ENCODE results near the gene CDKAL1. TPM values are rescaled to one million over a fixed set of nuclear protein-coding genes. Genes with fewer than 3 reads are reported as not detected.
"Not testable (repeated sequence)": the region's sequence is repeated elsewhere in the genome, so short reads cannot be mapped to it uniquely, and the experiment has no call there.

CDKAL1 gene
- total RNA-seq, 6 experiments from 2014 or later = 9.2 to 14.3 (median 11.9) TPM

DNA sequence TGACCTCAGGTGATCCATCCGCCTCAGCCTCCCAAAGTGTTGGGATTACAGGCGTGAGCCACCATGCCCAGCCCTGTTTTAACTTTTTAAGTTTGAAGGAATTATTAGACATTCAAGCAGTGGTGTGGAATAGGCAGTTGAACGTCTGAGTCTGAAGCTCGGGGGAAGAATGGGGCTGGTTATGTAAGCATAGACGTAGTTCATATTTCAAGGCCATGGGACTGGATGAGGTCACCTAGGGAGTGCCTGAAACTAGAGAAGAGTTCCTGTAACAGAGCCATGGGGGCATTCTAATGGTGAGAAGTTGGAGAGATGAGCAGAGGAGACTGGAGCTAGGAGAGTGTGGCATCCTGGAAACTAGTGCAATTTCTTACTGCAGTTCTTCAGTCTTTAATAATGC lies 6.4 kb downstream of the CDKAL1 start:
- TF ChIP-seq, protein P1, sequence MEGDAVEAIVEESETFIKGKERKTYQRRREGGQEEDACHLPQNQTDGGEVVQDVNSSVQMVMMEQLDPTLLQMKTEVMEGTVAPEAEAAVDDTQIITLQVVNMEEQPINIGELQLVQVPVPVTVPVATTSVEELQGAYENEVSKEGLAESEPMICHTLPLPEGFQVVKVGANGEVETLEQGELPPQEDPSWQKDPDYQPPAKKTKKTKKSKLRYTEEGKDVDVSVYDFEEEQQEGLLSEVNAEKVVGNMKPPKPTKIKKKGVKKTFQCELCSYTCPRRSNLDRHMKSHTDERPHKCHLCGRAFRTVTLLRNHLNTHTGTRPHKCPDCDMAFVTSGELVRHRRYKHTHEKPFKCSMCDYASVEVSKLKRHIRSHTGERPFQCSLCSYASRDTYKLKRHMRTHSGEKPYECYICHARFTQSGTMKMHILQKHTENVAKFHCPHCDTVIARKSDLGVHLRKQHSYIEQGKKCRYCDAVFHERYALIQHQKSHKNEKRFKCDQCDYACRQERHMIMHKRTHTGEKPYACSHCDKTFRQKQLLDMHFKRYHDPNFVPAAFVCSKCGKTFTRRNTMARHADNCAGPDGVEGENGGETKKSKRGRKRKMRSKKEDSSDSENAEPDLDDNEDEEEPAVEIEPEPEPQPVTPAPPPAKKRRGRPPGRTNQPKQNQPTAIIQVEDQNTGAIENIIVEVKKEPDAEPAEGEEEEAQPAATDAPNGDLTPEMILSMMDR (IDR thresholded peaks at IDR 0.05) = no peak
- H3K27ac Mint-ChIP-seq = no peak overlapping the region; the same call in 1 of the 2 replicates
- peaks cover 13% of the 10 kb centered on the region; the same call in 1 of the 2 replicates for H3K36me3 Mint-ChIP-seq (ENCODE audit: low read depth)
- no peaks in the 10 kb centered on the region for H3K9me3 Mint-ChIP-seq
- H3K27me3 Mint-ChIP-seq (ENCODE audit: insufficient read depth) = no peaks in the 10 kb centered on the region
- peaks cover 35% of the 10 kb centered on the region for H3K4me1 Mint-ChIP-seq (ENCODE audit: low read depth)
- no peak for DNase-seq
- H3K4me3 Mint-ChIP-seq = no peak overlapping the region

DNA sequence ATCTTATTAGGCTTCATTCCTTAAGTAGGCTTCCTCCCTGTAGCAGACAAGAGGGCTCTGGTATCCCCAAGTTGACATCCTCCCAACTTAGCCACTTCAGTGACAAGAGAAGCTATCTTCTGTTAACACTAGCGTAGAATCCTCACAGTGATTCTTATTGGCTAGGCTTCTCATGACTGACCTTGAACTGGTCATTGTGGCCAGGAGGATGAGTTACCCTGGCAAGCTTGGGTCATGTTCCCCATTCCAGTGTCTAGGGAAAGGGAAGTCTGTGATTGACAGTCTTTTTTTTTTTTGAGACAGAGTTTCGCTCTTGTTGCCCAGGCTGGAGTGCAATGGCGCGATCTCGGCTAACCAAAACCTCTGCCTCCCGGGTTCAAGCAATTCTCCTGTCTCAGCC lies 7.1 kb downstream of the CDKAL1 start:
- no peaks in the 10 kb centered on the region for H3K27me3 Mint-ChIP-seq (ENCODE audit: insufficient read depth)
- H3K9me3 Mint-ChIP-seq = no peaks in the 10 kb centered on the region
- peaks cover 15% of the 10 kb centered on the region for H3K36me3 Mint-ChIP-seq (ENCODE audit: low read depth)
- no peak for DNase-seq
- H3K4me3 Mint-ChIP-seq = no peak overlapping the region
- TF ChIP-seq, protein P1 (IDR thresholded peaks at IDR 0.05) = no peak
- H3K4me1 Mint-ChIP-seq (ENCODE audit: low read depth) = peaks cover 28% of the 10 kb centered on the region
- H3K27ac Mint-ChIP-seq = no peak overlapping the region

DNA sequence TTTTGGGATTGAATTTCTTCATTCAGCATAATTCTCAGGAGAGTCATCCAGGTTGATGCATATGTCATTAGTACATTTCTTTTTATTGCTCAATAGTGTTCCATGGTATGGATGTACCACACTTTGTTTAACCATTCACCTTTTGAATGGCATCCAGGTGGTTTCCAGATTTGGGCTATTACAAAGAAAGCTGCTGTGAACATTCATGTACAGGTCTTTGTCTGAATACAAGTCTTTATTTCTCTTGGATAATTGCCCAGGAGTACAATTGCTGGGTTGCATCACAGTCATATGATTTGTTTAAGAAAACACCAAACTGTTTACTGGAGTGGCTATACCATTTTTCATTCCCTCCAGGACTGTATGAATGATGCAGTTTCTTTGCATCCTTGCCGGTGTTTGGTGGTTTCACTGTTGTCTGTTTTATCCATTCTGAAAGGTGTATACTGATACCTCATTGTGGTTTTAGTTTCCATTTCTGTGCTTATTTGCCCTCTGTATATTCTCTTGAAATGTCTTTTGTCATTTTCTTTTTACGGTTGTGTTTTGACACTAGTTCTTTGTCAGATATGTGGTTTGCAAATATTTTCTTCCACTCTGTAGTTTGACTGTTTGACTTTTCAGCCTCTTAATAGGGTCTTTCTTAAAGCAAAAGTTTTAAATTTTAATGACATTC lies 8.8 kb downstream of the CDKAL1 start:
- Mint-ChIP-seq H3K27ac (no peak overlapping the region), H3K9me3 (no peaks in the 10 kb centered on the region), H3K4me3 (no peak overlapping the region), H3K36me3 (ENCODE audit: low read depth) (peaks cover 14% of the 10 kb centered on the region), H3K27me3 (ENCODE audit: insufficient read depth) (no peaks in the 10 kb centered on the region), H3K4me1 (ENCODE audit: low read depth) (peaks cover 26% of the 10 kb centered on the region)
- DNase-seq = peak; percentile 53
- TF ChIP-seq, protein P1 (IDR thresholded peaks at IDR 0.05) = no peak

DNA sequence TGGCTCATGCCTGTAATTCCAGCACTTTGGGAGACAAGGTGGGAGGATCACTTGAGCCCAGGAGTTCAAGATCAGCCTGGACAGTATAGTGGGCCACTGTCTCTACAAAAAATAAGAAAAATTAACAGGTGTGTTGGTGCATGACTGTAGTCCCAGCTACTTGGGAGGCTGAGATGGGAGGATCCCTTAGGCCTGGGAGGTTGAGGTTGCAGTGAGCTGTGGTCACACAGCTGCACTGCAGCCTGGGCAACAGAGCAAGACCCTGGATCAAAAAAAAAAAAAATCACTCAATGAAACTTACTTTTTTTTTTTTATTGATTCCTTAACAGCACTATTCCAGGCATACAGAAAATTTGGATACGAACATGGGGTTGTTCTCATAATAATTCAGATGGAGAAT lies 14.0 kb downstream of the CDKAL1 start:
- H3K27me3 Mint-ChIP-seq (ENCODE audit: insufficient read depth) = no peaks in the 10 kb centered on the region
- H3K4me1 Mint-ChIP-seq (ENCODE audit: low read depth) = peaks cover 2% of the 10 kb centered on the region
- peaks cover 21% of the 10 kb centered on the region for H3K36me3 Mint-ChIP-seq (ENCODE audit: low read depth)
- H3K9me3 Mint-ChIP-seq = no peaks in the 10 kb centered on the region
- H3K27ac Mint-ChIP-seq = no peak overlapping the region
- DNase-seq = no peak
- TF ChIP-seq, protein P1 (IDR thresholded peaks at IDR 0.05) = no peak
- no peak overlapping the region for H3K4me3 Mint-ChIP-seq

DNA sequence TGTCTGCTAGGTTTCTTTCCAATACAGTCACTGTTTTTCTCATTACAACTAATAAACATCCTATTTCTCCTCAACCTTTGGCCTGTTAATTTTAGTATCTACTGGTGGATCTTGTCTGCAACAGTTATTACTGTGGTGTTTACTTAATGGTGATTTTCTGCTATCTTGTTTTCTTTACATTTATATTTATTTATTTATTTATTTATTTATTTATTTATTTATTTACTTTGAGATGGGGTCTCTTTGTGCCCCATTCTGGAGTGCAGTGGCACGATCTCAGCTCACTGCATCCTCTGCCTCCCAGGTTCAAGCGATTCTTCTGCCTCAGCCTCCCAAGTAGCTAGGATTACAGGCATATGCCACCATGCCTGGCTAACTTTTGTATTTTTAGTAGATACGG lies 15.1 kb downstream of the CDKAL1 start:
- not testable (repeated sequence) for H3K9me3 Mint-ChIP-seq, H3K27ac Mint-ChIP-seq
- peaks cover 21% of the 10 kb centered on the region for H3K36me3 Mint-ChIP-seq (ENCODE audit: low read depth)

DNA sequence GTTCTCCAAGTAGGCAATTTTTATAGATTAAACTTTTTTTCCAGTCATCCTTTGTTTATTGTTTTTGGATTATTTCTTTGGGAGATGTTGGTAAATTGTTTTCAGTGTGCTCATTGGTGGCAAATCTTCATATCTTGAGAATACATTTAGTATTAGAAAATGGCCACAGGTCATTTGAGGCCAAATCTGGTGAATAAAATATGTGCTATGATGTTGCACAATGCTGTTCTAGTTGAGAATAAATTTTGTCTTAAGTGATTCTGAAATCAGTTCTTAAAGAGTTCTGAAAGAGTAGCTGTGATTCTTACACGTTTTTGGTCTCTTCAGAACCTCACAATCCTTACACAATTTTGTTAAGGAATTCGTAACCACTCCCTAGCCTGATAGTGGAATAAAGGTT lies 20.1 kb downstream of the CDKAL1 start:
- Mint-ChIP-seq H3K9me3 (no peaks in the 10 kb centered on the region), H3K4me3 (no peak overlapping the region), H3K27me3 (ENCODE audit: insufficient read depth) (no peaks in the 10 kb centered on the region; the same call in 1 of the 2 replicates), H3K4me1 (ENCODE audit: low read depth) (no peaks in the 10 kb centered on the region), H3K36me3 (ENCODE audit: low read depth) (peaks cover 6% of the 10 kb centered on the region), H3K27ac (no peak overlapping the region)
- DNase-seq = no peak
- TF ChIP-seq, protein P1 (IDR thresholded peaks at IDR 0.05) = no peak

More for the DNA sequence above, 15.1 kb downstream of the CDKAL1 start:
- not testable (repeated sequence) for H3K27me3 Mint-ChIP-seq (ENCODE audit: insufficient read depth); H3K4me3 Mint-ChIP-seq; H3K4me1 Mint-ChIP-seq (ENCODE audit: low read depth); DNase-seq
